ENCODE data around the gene PNPO. TPM values are rescaled to one million over a fixed set of nuclear protein-coding genes. Genes with fewer than 3 reads are reported as not detected.

Gene PNPO
- total and polyA plus RNA-seq, 2 of the 13 experiments (the other 11 are each of a cell fraction or from before 2014, with no cell fraction given) = 47.9 to 63.3 TPM

GRCh38 chr17:47949197-47949759, 7.9 kb downstream of the PNPO start (continued):
- TF ChIP-seq ONECUT2 (CRISPR knock-in tag; IDR thresholded peaks at IDR 0.05) (peak; percentile 83; the same call in 1 of the 2 replicates), ZNF331 (CRISPR knock-in tag; IDR thresholded peaks at IDR 0.05) (no peak; the same call in 1 of the 2 replicates), NCOA2 (CRISPR knock-in tag; IDR thresholded peaks at IDR 0.05) (no peak), ZNF180 (CRISPR knock-in tag; IDR thresholded peaks at IDR 0.05; ENCODE audit: borderline replicate concordance, low read depth) (no peak), ELF3 (CRISPR knock-in tag; IDR thresholded peaks at IDR 0.05) (peak; percentile 57; the same call in 1 of the 2 replicates), AKAP8 (CRISPR knock-in tag; IDR thresholded peaks at IDR 0.05) (no peak), SP4 (CRISPR knock-in tag; IDR thresholded peaks at IDR 0.05) (peak; percentile 80), GZF1 (CRISPR knock-in tag; IDR thresholded peaks at IDR 0.05) (no peak), ZMYM4 (CRISPR knock-in tag; IDR thresholded peaks at IDR 0.05) (peak; percentile 77), THAP9 (CRISPR knock-in tag; IDR thresholded peaks at IDR 0.05; ENCODE audit: borderline replicate concordance) (peak; percentile 56; the same call in 1 of the 2 replicates), TFE3 (CRISPR knock-in tag; IDR thresholded peaks at IDR 0.05) (no peak; the same call in 1 of the 2 replicates), ZKSCAN1 (IDR thresholded peaks at IDR 0.05; ENCODE audit: low read length) (no peak), THYN1 (CRISPR knock-in tag; IDR thresholded peaks at IDR 0.05; ENCODE audit: borderline replicate concordance, low read depth) (no peak), ELF4 (CRISPR knock-in tag; IDR thresholded peaks at IDR 0.05; ENCODE audit: borderline replicate concordance) (no peak), SOX13 (IDR thresholded peaks at IDR 0.05) (no peak), SOX13 (CRISPR knock-in tag; conservative IDR thresholded peaks at IDR 0.05 in 1 of 2, IDR thresholded peaks at IDR 0.05 in 1 of 2) (peak in 1 of 2 experiments; percentile 34; a peak in 1 of 4 replicates), STAT6 (CRISPR knock-in tag; IDR thresholded peaks at IDR 0.05; ENCODE audit: borderline replicate concordance) (no peak), ESRRA (CRISPR knock-in tag; IDR thresholded peaks at IDR 0.05; ENCODE audit: low read depth) (no peak), TIGD3 (CRISPR knock-in tag; IDR thresholded peaks at IDR 0.05; ENCODE audit: borderline replicate concordance) (no peak; the same call in 1 of the 2 replicates), GABPB1 (CRISPR knock-in tag; IDR thresholded peaks at IDR 0.05) (peak; percentile 67), TCF7 (IDR thresholded peaks at IDR 0.05; ENCODE audit: low read depth) (no peak), SAP130 (CRISPR knock-in tag; IDR thresholded peaks at IDR 0.05; ENCODE audit: low read depth) (peak; percentile 54; the same call in 1 of the 2 replicates), ZBTB1 (CRISPR knock-in tag; IDR thresholded peaks at IDR 0.05; ENCODE audit: borderline replicate concordance) (no peak)
